COLO829 (cell line): ENCODE data around the gene KCNQ1OT1.

ENCODE experiments used
- DNase-seq: peaks from one replicate; pipeline ENCODE4 v3.0.0; 2012; ENCODE audit warnings: low spot score

Gene KCNQ1OT1

DNA sequence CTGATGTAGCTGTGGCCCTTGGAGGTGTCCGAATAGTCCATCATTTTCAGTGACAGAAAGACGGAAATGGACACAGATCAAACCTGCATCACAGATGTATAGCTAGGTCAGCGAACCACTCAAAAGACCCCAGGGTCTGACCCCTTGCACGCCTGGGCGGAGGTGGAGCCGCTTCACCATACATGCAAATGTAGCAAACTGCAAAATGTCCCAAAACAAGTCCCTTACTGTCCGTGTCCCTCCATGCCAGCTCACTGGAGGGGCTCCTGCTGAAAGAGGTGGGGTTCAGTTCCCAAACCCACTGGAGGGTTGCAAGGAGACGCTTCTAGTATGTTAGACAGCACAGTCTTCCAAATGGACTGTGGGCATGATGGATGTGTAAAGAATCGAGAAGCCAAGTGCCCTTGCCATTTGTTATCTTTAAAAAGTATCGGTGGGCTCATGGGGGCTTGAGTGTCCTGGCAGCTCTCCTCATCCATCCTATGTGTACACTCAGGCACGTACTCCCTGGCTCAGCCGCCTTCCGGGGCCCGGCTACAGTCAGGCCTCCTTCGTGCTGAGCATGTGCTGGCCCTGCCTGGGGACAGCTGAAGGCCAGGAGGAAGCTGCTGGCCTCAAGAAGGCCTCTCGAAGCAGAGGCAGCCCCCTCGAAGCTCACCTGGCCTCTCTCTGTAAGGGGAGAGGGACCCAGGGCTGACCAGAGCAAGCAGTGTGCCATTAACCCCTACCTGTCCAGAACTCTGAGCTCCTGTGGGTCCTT is 20.2 kb upstream of the KCNQ1OT1 start:
- DNase-seq, result no peak

GRCh38 chr11:2718817-2719438 is 19.1 kb upstream of the KCNQ1OT1 start:
- DNase-seq, result no peak

DNA sequence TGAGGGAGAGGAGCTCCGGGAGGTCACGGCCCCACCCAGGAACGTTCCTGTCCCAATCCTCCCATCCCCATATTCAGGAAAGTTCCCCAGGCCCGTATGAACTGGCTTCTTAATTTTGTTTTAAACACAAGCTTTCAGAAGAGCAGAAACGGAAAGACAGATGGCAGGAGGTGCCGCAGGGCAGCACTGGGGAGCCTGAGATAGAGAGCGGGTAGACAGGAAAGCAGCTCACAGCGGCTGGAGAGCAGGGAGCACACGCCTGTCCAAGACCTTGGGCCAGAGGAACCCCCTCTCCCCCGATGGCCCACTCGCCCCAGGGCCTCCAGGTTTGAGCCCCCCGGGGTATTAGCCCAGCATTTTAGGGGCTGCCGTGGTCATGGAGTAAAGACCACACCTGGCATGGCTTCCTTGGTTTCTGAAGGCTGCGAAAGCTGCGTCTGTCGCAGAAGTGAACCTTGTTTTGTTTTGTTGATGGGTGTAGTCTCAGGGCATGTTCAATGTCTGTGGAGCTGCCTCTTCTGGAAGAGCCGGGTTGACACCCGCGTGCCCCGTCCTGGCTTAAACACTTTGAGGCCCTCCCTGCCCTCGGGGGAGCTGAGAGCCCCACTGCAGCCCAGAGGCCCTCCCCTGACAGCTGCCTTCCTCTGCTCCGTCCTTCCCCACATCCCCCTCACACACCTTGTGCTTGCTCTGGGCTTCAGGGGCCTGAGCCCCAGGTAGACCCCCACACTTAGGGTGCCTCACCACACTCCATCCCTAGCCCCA is 17.9 kb upstream of the KCNQ1OT1 start:
- DNase-seq, result no peak

DNA sequence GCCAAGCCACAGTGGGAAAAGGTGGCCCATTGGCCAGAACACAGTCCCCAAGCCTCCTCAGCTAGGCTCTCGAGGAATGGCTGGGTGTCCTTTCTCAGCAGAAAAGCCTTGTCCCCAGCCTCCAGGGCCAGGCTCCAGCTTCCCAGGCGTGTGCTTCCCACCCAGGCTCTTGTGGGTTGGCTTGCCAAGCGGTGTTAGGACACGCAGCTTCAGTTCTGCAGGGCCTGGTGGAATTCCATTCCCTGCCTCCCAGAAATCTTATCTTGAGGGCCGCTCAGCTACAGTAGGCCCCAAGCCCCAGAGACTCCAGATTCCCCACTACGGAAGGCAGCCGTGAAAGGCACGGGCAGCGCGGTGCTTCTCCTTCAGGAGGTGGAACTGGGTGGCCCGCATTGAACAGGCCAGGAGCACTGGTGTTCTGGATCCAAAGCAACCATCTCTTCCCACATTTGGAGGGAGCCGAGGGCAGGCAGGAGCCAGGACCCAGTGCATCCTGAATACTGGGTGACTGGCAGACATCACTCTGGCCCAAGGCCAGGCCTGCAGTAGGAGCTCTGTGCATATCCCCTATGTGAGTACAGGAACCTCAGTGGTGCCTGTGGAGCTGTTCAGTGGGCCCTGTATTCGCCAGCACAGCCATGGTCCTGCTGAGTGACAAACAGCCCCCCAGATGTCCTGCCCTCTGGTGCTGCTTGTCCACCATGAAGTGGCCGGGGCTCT is 16.7 kb upstream of the KCNQ1OT1 start:
- no peak for DNase-seq

DNA sequence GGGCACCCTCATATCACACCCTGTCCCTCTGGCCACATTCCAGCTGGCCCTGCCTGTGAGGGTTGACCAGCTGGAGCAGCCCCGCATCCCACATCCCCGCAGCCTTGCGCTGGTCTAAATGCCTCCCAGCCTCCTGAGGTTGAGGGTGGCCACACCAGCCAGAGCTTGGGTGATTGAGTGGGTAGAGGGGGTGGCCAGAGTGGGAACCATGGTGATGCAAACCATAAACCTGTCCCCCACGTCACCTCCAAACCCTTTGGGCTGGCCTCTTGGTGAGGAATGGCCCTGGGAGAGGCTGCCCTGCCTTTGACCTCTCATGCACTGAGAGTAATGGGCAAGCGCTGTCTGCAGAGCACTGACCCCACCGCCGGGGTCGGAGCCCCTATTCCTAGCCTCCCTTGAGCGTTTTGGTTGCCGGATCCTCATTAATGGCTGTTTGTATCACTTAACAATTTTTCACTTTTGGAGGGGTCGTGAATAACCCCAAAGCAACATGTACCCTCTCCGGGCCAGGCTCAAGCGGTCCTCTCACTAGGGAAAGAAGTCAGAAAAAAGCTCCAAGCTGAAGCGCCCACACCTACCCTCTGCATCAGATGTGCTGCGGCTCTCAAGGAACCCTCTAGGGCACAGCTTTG is 16.0 kb upstream of the KCNQ1OT1 start:
- no peak for DNase-seq

- DNase-seq, result no peak
These were observed 15.1 kb upstream of the KCNQ1OT1 start for GRCh38 chr11:2714871-2715270.

DNA sequence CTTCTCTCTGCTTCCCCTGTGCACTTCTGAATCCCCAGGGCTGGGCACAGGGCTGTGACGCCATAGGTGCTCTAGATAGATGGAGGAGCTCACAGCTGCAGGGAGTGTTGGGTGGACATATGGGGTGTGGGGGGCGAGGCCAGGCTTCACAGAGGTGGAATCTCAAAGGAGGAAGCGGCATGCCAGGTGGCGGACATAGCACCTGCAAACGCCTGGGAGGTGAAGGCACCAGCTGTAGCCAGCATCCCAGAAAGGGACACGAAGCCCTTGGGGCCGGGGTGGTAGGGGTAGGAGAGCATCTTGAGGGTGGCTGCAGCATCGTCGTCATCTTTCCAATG is 14.6 kb upstream of the KCNQ1OT1 start:
- DNase-seq, result no peak

- DNase-seq, result no peak
These were observed 14.1 kb upstream of the KCNQ1OT1 start for GRCh38 chr11:2713661-2714462.

DNA sequence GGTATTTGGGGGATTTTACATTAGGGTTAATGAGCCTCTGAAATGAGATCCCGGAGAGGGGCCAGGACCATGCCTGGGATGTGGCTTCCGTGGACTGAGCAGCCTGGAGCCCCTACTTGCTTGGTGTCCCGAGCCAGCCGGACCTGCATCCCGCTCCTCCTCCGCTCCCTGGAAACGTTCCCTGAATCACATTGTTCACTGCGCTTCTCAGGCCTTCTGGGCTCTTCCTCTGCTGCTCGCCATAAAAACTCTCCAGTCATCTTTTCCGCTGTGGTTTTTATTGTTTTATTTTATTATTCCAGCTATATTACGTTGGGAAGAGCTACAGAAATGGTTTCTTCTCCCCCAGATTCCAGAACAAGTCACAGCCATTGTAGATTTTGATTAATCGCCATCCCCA is 13.3 kb upstream of the KCNQ1OT1 start:
- DNase-seq, result no peak

- no peak for DNase-seq
These were observed 11.4 kb upstream of the KCNQ1OT1 start for GRCh38 chr11:2711161-2711560.

- DNase-seq, result no peak
These were observed 9.6 kb upstream of the KCNQ1OT1 start for GRCh38 chr11:2709429-2709828.

DNA sequence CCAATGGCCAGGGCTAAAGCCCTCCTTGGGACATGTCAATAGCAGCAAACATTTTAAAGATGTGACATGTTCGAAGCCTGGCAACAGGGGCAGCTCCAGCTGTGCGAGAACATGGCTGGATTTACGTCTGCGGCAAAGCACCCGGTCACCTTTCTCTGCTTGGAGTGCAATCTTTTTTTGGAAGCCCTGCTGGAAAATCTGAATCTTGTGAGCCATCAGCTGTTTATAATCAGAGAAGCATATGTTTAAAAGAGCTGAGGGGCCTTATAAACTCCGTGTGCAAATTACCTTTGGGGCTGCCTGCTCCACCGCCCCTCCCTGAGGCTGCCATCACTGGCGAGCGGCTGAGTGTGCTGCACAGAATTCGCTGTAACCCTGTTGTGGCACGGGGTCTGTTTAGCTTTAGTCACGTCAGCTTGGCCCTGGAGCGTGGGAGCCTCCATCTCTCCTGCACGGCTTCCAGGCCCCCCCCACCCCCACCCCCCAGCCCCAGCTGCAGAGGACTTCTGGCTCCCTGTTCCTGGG is 9.0 kb upstream of the KCNQ1OT1 start:
- DNase-seq, result no peak

DNA sequence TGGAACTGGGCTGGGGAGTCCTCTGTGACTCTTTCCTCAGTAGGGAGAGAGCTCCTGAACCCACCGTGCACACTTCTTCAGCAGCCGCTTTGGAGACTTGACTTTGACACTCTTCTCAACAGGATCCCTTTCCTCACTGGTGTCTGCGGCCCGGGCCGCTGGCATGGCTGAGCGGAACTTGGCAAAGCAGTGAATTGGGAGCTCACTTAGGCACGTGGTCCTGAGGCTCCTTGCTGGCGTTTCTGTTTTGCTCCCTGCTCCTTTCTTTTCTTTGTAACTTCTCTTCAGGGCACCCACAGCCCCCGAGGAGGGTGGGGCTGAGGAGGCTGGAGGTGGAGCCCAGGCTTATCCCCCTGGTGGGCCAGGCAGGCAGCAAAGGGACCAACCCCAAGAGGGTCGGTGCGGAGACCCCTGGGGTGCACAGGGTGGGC is 8.4 kb upstream of the KCNQ1OT1 start:
- no peak for DNase-seq

- no peak for DNase-seq
These were observed 7.9 kb upstream of the KCNQ1OT1 start for GRCh38 chr11:2707736-2708135.

DNA sequence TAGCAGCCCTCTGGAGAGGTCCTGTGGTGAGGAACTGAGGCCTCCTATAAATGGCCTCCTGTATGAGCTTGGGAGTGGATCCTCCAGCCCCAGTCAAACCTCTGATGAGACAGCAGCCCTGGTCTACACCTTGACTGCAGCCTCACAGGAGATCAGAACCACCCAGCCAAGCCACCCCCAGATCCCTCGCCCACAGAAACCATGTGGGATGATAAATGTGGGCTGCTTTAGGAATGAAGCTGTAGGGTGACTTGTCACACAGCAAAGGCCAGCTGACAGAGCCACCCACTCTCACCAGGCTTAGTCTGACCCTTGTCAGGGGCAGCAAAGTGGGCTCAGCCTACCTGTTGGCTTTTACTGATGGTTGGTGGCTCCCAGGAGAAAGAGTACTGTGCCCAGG is 6.5 kb upstream of the KCNQ1OT1 start:
- no peak for DNase-seq

- DNase-seq, result no peak
These were observed 5.3 kb upstream of the KCNQ1OT1 start for GRCh38 chr11:2704896-2705606.

GRCh38 chr11:2704356-2704755 is 4.6 kb upstream of the KCNQ1OT1 start:
- DNase-seq, result no peak

GRCh38 chr11:2703363-2704141 is 3.8 kb upstream of the KCNQ1OT1 start:
- DNase-seq, result no peak

GRCh38 chr11:2702771-2703362 is 3.1 kb upstream of the KCNQ1OT1 start:
- DNase-seq, result no peak
